H1 (cell line): ENCODE results near the gene MILR1. TPM values are rescaled to one million over a fixed set of nuclear protein-coding genes. Genes with fewer than 3 reads are reported as not detected.

ENCODE experiments used
- ASH2L ChIP-seq: fragments of 200-600, 300-600 bp; sonication (generic); IDR thresholded peaks from one replicate; pipeline ENCODE4 v1.7.1; 2017; ENCODE audit warnings: low read length
- BACH1 ChIP-seq: IDR thresholded peaks from 2 replicates; pipeline ENCODE4 v1.6.1; 2012; ENCODE audit warnings: low read length, improper control_type of control experiment
- CHD7 ChIP-seq: fragments of 300-600 bp; sonication (generic); IDR thresholded peaks from 2 replicates; pipeline ENCODE4 v1.7.1; 2012; ENCODE audit warnings: low read length, moderate library complexity, mild to moderate bottlenecking, inconsistent platforms; ENCODE audit not compliant: insufficient replicate concordance
- EP300 ChIP-seq, 2 experiments: IDR thresholded peaks; 1 replicate in 1 of 2; 2 replicates in 1 of 2; pipeline ENCODE4 v1.6.1; 2011 to 2012; ENCODE audit warnings: low read depth in 2 of 2, low read length in 2 of 2, mild to moderate bottlenecking in 2 of 2, borderline replicate concordance in 1 of 2, inconsistent platforms in 1 of 2, moderate library complexity in 1 of 2
- GABPA ChIP-seq: IDR thresholded peaks from 2 replicates; pipeline ENCODE4 v1.6.1; 2011; ENCODE audit warnings: mild to moderate bottlenecking, low read length, moderate library complexity, borderline replicate concordance; ENCODE audit not compliant: insufficient read depth
- SP1 ChIP-seq: IDR thresholded peaks from 2 replicates; pipeline ENCODE4 v1.6.1; 2011; ENCODE audit warnings: low read depth, low read length
- SRF ChIP-seq: IDR thresholded peaks from 2 replicates; pipeline ENCODE4 v1.6.1; 2011; ENCODE audit warnings: mild to moderate bottlenecking, low read depth, low read length, moderate library complexity
- YY1 ChIP-seq: IDR thresholded peaks from 2 replicates; pipeline ENCODE4 v1.6.1; 2011; ENCODE audit warnings: low read depth, mild to moderate bottlenecking, low read length
- polyA plus RNA-seq, 7 experiments: library from polyadenylated mRNA; depleted of rRNA in 3 of 7; stranded (reverse) in 5 of 7; unstranded in 2 of 7; fragments of >200 nt in 5 of 7; fragments of 200-250 nt in 2 of 7; gene quantifications; 1 replicate in 5 of 7; 2 replicates in 1 of 7; 4 replicates in 1 of 7; pipeline versions ENCODE4 v1.2.1 to v1.2.3, GENCODE V29; 2011 to 2013; ENCODE audit warnings: missing spikeins in 2 of 7, mixed read lengths in 2 of 7
- total RNA-seq: library from RNA; stranded (reverse); fragmentation: NEBNext Ultra II Directional; extraction: Animal tissue kit (Norgen Biotek cat#: 25700); gene quantifications from 2 replicates; pipeline ENCODE4 v1.2.1, GENCODE V29; 2021
- TF ChIP-seq, protein P1 (sequence below): IDR thresholded peaks from 2 replicates; pipeline ENCODE4 v1.6.1; 2012; ENCODE audit warnings: inconsistent platforms

MILR1 gene
- total and polyA plus RNA-seq, 2 of the 8 experiments (the other 6 are each of a cell fraction or from before 2014, with no cell fraction given), result not detected

GRCh38 chr17:64506576-64507412 lies 57.9 kb downstream of the MILR1 start, which contains the start of gene CEP95 (continued):
- TF ChIP-seq SP1, result peak; percentile 75
- TF ChIP-seq, protein P1, sequence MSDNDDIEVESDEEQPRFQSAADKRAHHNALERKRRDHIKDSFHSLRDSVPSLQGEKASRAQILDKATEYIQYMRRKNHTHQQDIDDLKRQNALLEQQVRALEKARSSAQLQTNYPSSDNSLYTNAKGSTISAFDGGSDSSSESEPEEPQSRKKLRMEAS, result peak; percentile 79
- no peak for TF ChIP-seq CHD7
- TF ChIP-seq GABPA, result peak; percentile 85
- TF ChIP-seq ASH2L, result peak; percentile 93
- TF ChIP-seq BACH1, result peak; percentile 11
- peak; percentile 34; the same call in 1 of the 2 replicates for TF ChIP-seq SRF
- TF ChIP-seq YY1, result peak; percentile 50; the same call in 1 of the 2 replicates
- peak; percentile 34 to 85 for TF ChIP-seq EP300 (IDR thresholded peaks at IDR 0.05; ENCODE audit: borderline replicate concordance in 1 of 2, low read depth in 2 of 2, low read length in 2 of 2)
- TF ChIP-seq, all 59 proteins: peak for 24
